AG08395 (cell line): Measurements from ENCODE around the gene EHBP1L1.
"Not testable (repeated sequence)": the region's sequence is repeated elsewhere in the genome, so short reads cannot be mapped to it uniquely, and the experiment has no call there.

Experiments
- DNase-seq: peaks from one replicate; pipeline ENCODE4 v3.0.0; 2012; ENCODE audit warnings: mixed read lengths, low spot score

Gene EHBP1L1

DNA sequence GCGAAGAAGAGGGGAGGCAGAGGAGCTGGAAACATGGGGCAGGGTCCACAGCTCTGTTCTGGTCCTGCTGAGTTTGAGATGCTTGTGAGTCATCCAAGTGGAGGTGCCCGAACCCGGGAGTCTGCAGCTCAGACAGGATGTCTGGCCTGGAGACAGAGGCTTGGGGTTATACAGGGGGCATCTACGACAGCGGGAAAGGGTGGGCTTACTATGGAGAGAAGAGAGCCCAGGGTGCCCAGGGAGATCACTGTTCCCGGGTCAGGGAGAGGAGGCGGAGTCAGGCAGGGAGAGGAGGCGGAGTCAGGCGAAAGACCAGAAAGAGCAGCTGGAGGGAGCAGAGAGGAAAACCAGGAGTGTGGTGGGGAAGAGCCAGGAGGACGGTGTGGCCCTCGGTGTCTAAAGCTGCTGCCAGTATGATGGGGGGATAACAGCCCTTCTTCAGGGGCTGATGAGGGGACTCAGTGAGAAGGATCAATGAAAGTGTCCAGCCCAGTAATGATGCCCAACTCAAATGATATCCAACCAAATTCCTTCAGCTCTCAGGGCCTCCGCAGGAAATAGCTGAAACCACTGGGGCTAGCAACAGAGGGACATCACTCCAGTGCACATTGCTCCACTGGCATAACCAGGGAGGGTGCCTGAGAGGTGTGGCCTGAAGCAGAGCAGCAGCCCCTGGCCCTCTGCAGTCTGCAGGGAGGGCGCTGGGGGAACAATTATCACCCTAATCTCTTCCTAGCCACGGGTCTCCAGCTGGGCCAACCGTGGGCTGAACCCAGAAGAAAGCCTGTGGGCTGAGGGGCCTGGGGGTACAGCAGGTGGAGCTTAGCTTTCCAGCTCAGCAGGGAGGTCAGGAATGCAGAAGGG, 15.1 kb upstream of the EHBP1L1 start:
- DNase-seq: peak; percentile 41

DNA sequence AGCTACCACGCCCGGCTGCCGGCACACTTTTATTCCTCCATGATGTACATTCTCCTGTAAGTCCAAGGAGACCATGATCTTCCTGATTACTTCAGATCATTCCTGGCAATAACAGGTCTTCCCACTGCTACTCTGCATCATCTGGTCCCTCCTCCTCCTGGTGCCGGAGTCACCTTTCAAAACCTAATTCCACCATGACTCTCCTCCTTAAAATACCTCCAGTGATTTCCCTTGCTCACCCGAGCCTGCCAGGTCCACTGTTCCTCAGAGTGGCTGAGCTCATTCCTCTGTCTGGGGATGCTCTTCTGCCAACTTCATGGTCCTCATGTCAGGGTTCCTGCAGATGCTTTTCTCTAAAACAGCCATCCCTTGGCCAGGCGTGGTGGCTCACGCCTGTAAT, 13.8 kb upstream of the EHBP1L1 start:
- DNase-seq: no peak

DNA sequence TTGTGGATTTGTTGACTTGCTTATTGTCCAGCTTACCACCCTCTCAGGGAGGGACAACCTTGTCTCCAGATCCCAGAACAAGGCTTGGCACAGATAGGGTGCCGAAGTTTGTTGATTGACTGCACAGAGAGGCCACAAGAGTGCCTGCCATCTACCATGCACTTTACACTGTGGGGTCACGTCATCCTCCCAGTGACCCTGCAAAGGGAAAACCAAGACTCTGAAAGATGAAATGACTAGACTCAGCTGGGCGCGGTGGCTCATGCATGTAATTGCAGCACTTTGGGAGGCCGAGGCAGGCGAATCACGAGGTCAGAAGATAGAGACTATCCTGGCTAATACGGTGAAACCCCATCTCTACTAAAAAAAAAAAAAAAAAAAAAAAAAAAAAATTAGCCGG, 13.1 kb upstream of the EHBP1L1 start:
- no peak for DNase-seq

DNA sequence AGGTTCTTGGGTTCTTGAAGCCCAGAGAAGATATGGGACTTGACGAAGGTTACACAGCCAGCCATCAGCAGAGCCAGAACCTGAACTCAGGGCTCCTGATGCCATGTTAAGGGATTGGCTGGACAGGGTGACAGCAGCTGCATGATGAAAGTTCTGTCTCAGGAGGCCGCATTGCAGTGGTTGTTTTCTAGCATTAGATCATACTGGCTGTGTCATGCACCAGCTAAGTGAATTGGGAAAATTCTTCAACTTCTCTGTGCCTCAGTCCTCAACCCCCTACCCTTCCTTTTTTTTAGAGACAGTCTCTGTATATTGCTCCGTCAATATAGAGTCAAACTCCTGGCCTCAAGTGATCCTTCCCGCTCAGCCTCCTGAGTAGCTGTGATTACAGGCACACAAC, 12.3 kb upstream of the EHBP1L1 start:
- DNase-seq: no peak

DNA sequence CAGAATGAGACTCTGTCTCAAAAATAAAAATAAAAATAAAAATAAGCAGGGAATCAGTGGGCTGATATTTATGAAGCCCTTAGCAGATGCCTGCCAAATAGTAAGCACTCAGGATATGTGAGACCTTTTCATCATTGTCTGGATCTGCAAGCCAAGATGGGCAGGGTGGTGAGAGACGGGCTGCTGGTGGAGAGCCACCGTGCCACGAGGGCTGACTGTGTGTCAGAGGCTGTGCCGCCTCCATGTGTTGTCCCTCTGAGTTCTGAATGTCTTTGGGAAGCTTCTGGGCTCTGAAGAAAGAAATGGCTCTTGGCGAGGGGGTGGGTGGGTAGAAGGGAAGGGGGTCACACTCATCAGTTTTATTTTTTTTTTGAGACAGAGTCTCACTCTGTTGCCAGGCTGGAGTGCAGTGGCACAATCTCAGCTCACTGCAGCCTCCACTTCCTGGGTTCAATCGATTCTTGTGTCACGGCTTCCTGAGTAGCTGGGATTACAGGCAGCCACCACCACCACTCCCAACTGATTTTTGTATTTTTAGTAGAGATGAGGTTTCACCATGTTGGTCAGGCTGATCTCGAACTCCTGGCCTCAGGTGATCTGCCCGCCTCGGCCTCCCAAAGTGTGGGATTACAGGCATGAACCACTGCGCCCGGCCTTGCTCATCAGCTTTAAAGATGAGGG, 10.8 kb upstream of the EHBP1L1 start:
- DNase-seq: not testable (repeated sequence)

DNA sequence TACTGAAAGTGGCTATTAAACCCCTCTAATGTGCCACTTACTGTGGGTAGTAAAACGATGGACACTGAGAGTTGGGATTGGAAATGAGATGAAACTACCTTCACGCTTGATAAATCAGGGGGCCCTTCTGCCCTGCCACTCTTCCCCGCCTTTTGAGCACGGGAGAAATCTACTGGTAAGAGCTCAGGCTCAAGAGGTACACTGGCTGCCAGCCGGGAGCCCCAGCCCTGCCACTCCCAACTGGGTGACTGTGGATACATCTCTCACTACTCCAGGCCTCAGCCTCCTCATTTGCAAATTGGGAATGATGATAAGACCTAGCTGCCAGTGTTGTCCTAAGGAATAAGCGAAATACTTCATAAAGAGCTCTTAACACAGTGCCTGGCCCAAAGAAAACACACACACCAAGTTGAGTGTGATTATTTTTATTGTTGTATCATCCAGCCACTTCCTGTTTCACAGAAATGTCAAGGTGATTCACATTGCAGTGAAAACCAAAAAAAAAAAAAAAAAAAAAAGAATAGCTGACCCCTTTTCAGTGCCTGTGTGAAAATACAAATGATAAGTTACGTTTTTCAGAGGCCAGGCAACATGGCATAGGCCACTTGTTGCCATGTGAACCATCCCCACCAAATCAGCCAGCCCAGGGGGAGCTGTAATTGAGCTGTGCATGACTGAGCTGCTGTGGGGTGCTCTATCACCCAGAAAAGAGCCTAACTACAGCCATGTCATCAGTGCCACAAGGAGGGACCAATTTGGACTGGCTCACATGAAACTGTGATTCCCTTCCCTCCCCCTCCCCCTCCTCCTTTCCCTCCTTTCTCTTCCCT, 10.0 kb upstream of the EHBP1L1 start:
- DNase-seq: no peak

DNA sequence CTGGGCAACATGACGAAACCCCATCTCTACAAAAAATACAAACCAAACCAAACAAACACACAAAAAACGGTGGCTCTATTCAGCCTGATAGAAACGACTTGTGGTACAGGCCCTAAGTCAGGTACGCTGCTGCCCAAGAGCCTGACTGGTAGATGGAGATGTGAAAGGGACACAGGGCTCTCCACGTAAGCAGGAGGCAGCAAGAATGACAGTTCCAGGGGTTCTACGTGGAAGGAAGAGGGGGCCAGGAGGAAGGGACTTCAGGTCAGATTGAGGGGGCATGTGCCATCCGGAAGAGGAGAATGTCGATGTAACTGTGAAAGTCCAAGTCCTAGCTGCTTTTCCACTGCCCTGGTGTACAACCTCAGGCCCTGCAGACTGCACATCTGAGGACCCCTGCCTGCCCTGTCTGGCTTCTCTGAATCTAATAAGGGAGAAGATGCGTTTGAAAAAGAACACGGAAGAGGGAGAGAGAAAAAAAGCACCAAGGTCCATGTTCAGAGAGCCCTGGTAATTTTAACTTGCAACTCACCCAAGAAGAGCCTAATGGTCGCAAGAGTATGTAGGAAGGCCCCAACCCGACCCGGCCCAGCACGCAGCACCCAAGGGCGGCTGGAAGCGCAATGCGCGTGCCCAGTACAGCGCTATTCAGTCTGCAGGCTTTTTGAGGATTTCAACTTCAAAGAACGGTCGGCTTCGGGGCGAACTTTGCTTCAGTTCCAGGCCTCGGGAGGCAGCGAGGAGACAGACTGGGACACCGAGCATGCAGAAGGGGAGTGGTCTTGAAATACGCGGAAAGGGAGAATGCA, 6.5 kb upstream of the EHBP1L1 start:
- peak; percentile 47 for DNase-seq

DNA sequence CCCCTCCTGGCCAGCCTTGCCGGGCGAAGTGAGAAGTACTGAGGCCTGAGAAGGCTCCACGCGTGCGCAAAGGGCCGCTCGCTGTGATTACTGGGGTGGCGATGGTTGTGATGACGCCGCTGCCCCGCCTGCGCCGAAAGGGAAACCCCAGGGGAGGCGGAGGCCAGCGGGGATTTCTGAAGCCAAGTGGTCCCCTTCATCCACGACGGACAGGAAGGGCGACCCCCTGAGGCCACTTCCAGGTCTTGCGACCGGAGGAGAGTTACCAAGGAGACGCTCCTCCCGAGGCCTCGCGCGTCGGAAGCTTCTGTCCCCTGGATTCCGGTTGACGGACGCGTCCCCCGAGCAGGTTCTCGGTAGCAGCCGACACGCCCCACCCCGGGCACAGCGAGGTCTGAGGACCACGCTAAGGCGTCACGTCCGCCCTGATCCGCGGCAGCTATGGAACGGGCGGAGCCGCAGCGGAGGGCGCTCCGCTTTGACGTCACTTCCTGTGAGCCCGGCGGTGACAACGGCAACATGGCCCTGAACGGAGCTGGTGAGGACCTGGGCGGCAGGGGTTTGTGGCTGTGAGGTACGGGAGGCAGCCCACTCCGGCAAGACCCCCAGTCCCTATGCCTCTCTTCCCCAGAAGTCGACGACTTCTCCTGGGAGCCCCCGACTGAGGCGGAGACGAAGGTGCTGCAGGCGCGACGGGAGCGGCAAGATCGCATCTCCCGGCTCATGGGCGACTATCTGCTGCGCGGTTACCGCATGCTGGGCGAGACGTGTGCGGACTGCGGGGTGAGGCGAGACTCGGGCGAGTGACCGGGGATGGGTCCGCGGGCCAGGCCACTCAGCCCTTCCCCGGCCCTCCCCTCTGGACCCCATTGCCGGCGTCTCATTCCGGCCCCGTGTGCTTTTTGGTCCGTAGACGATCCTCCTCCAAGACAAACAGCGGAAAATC, 5.6 kb upstream of the EHBP1L1 start, which contains the start of gene ZNRD2:
TSS of gene ZNRD2 (plus strand) at position 505 of the 946 bp plus-strand sequence. CDS start at position 520, 15 bp downstream.
- peak; percentile 97 for DNase-seq

DNA sequence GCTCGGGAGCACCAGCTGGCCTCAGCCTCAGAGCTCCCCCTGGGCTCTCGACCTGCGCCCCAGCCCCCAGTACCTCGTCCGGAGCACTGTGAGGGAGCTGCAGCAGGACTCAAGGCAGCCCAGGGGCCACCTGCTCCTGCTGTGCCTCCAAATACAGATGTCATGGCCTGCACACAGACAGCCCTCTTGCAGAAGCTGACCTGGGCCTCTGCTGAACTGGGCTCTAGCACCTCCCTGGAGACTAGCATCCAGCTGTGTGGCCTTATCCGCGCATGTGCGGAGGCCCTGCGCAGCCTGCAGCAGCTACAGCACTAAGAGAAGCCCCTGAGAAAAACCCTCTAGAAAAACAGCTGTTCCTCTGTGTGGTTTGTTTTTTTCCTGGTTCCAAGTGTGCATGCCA, 4.4 kb upstream of the EHBP1L1 start:
- DNase-seq: no peak

DNA sequence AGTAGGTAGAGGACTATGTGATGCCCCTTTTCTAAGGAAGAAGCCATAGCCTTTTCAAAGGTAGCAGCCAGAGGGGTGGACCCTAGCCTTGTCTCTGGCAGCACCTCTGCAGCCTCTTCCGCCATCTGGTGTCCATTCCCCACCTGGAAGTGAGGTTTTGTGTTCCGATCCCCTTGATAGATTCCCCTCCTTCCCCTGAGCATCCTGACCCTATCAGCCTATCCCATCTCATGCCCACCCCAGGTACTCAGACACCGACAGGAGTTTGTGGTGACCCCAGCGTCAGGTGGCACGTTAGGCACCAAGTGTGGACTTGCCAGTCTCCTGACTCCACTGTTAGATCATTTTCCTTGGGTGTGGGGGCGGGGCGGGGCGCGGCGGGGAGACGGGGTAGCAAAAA, 3.9 kb upstream of the EHBP1L1 start:
- no peak for DNase-seq

DNA sequence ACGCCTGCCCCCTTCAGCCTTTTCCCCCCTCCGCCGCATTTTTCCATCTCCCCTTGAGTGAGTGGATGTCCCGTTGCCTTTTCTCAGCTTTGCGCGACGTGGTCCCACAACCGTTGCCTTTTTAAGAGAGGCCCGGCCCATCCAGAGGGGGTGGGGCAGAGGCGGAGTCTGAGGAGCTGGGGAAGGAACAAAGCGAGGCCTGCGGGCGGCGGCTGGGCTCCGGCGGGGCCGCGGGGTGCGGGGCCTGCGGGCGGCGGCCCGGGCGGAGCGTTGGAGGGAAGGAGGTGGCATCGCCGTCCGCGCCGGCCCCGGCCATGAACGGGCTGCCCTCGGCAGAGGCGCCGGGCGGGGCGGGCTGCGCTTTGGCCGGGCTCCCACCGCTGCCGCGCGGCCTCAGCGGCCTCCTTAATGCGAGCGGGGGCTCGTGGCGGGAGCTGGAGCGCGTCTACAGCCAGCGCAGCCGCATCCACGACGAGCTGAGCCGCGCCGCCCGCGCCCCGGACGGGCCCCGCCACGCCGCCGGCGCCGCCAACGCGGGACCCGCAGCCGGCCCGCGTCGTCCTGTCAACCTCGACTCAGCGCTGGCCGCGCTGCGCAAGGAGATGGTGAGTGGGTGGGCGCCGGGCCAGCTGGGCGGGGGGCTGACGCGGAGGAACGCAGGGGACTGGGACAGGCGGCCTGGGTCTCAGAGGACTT, 3.3 kb upstream of the EHBP1L1 start, which contains the start of gene FAM89B:
TSS of gene FAM89B (plus strand) at position 183 of the 696 bp plus-strand sequence. CDS start at position 315, 132 bp downstream.
- DNase-seq: peak; percentile 83

DNA sequence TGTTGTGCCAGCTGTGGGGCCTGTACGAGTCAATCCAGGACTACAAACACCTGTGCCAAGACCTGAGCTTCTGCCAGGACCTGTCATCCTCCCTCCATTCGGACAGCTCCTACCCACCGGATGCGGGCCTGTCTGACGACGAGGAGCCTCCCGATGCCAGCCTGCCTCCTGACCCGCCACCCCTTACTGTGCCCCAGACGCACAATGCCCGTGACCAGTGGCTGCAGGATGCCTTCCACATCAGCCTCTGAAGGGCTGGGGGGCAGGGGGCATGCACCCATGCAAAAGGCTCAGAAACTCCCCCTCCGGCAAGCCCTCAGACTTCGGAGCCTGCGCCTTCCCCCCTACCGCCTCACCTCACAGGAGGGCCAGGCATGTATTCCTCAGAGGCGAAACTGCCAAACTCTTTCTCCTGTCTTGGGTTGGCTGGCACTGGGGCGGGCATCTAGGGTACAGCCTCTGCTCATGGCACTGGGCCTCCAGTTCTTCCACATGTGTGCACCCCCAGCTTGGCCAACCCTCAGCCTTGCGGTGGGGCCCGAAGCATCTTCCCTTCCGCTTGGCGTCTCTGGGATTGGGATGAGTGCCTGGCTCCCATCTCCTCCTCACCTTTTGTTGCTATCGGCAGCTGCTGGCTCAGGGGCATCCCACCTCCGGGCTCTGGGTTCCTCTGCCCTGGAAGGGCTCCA, 2.3 kb upstream of the EHBP1L1 start:
- no peak for DNase-seq

DNA sequence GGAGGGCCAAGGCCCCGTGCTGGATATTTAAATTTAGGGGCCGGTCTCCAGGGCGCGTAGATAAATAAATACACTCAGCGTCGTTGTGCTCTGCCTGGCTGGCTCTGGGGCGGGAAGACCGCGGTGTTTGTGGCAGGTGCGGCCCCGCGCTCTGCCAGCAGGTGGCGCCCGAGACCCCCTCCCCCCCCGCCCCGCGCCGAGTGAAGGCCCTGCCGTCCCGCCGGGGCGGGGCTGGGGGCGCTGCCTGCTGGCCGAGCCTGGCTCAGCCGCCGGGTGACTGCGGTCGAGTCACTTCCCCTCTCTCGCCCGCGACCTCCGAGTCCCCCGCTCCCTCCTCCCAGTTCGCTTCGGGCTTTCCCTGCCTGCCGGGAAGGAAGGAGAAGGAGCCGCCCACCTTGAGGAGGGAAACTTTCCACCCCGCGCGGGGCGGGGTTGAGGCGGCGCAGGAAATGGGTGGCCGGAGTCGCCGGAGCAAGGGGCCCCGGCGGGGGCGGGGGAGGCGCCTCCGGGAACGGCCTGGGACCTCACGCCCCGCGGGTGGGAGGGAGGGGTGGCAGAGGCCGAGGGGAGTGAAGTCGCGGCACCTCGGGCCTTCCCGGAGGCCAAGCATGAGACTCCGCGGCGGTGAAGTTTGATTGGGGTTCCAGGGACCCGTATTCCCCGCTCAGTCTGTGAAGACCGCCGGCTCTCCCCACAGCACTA, 1.6 kb upstream of the EHBP1L1 start:
- DNase-seq: peak; percentile 95

DNA sequence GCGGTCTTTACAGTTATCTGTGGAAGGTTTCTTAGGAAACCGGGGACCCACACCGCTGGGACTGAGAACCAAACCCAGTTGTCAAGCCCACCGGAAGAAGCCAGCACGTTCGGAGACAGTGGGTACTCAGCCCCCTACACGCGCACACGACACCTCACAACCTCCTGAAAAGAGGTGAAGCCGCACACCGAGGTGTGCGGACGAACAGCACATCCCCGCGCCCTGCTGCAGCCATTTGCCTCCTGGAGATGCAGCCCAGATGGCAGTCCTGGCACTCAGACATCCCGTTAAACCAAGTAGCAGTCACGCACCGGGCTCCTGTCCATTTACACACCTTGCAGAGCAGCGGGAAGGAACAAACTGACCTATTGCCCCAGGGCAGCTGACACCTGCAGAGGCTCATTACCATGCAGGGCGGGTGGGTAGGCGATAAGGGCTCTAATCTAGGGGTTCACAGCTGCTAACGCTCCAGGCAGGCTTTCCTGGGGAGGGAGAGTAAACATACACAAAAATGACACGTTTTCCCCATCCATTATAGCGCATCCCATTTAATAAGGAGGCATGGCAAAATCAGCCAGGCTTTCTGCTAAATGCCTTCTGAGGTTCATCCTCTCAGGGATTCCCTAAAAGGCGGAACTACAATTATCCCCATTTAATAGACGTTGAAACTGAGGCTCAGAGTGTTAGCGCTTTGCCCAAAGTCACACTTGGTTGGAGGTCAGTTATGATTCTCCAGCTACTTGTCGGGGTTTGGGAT, 864 bp upstream of the EHBP1L1 start:
- no peak for DNase-seq

DNA sequence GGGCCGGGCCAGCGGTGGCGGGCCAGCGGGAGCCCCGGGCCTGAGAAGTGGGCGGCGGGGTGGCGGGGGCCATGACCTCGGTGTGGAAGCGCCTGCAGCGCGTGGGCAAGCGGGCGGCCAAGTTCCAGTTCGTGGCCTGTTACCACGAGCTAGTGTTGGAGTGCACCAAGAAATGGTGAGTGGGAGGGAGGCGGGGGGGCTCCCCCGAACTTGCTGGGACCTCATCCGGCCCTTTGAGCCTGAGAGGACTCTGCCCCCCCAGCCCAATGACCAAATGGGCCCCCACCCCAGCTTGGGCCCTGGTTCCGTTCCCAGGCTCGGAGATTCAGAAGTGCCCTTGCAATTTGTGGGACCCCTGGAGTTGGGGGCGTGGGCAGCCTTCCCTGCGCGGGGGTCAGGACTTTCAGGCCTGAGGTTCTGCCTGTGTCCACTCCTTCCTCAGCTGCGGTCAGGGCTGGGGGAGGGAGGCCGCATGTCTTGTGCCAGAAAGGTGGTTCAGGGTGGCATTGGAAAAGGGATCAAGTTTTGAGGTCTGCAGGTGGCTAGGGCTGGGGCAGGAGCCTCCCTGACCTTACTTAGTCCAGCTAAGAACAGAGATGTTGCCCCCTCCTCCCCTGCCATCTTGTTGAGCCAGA, 496 bp downstream of the EHBP1L1 start:
- DNase-seq: no peak

DNA sequence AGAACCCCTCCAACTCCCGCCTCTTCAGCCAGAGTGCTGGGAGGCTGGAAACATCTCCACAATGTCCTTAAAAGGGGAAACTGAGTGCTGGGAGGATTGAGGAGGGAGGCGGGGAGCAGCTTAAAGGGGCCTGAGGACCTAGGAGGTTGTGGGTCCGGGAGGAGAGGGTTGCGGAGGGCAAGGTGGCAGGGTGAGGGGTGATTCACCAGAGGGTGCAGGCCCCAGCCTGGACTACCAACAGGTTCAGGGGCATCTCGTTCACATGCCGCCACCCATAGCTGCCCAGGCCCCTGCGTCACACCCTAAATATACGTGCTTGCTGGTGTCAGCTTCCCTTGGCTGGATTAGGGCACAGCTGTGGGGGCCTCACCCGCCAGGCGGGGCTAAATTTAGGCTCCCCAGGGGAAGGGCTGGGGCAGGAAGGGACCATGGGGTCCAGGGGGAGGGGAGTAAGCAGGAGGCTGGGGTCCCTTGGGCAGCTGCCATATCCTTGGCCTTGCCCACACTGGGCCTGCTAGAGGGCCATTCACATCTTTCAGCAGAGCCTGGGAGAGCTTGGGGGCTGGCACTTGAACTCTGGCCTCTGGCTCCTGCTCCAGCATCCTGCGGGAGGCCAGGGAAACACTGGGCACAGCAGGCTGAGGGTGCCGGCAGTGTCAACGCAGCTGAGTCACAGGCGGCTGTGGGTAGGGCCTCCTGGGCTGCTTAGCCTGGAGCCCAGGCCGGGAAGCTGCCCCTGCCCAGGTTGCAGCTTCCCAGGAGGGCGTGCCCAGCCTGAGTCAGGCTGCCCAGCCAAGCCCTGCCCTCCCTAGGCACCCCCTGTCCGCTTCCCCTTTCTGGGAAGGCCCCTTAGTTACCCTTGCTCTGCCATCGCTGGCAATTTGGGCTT, 1.3 kb downstream of the EHBP1L1 start:
- DNase-seq: peak; percentile 86
